Cardiac muscle cell (in vitro differentiated cells and primary cell): ENCODE results near the gene RBM47. TPM values are rescaled to one million over a fixed set of nuclear protein-coding genes. Genes with fewer than 3 reads are reported as not detected.
"Not testable (repeated sequence)": the region's sequence is repeated elsewhere in the genome, so short reads cannot be mapped to it uniquely, and the experiment has no call there.

Experiments
- DNase-seq, 2 donors: peaks; one replicate each; pipeline versions ENCODE4 v3.0.0 to v3.0.0-alpha.2; 2010 to 2017; ENCODE audit warnings: low read depth in 1 of 2, low spot score in 1 of 2
- H3K27ac ChIP-seq: fragments of 200-600 bp; sonication (generic); 2 replicates; pipeline ENCODE4 v1.5.1; 2016
- H3K27me3 ChIP-seq: fragments of 200-600 bp; sonication (generic); 2 replicates; pipeline ENCODE4 v1.6.0; 2016; ENCODE audit warnings: control low read depth
- H3K36me3 ChIP-seq: fragments of 200-600 bp; sonication (generic); 2 replicates; pipeline ENCODE4 v1.5.1; 2016; ENCODE audit warnings: control low read depth
- H3K4me1 ChIP-seq: fragments of 200-600 bp; sonication (generic); 2 replicates; pipeline ENCODE4 v1.8.1; 2017; ENCODE audit warnings: low read depth, mild to moderate bottlenecking, mixed run types
- H3K4me3 ChIP-seq: fragments of 200-600 bp; sonication (generic); 2 replicates; pipeline ENCODE4 v1.5.1; 2016; ENCODE audit warnings: mild to moderate bottlenecking
- H3K9me3 ChIP-seq: fragments of 200-600 bp; sonication (generic); 2 replicates; pipeline ENCODE4 v1.5.1; 2017; ENCODE audit warnings: low read depth, mild to moderate bottlenecking, control low read depth
- CTCF ChIP-seq: IDR thresholded peaks from 2 replicates; pipeline ENCODE4 v1.5.1; 2012; ENCODE audit warnings: low read depth, mild to moderate bottlenecking, low read length
- polyA plus RNA-seq: library from polyadenylated mRNA; unstranded; fragments of >200 nt; fragmentation: Nextera tagmentation; extraction: Ambion mirVana; gene quantifications from 2 replicates; pipeline ENCODE4 v1.2.1, GENCODE V29; 2016
- total RNA-seq: library from RNA; depleted of rRNA; stranded (reverse); fragments of >200 nt; gene quantifications from 2 replicates; pipeline ENCODE4 v1.2.3, GENCODE V29; 2016

RBM47 gene
- total and polyA plus RNA-seq, 2 experiments from 2014 or later = 1.1 to 1.4 TPM

GRCh38 chr4:40395908-40396793 is 233.5 kb downstream of the RBM47 start:
- no peak overlapping the region for H3K4me3 ChIP-seq
- peak; percentile 23 to 79 for DNase-seq
- H3K9me3 ChIP-seq = no peaks in the 10 kb centered on the region
- H3K4me1 ChIP-seq = no peaks in the 10 kb centered on the region
- H3K36me3 ChIP-seq = no peaks in the 10 kb centered on the region
- no peak overlapping the region for H3K27ac ChIP-seq
- no peaks in the 10 kb centered on the region for H3K27me3 ChIP-seq
- TF ChIP-seq CTCF = no peak

GRCh38 chr4:40395166-40395900 is 234.3 kb downstream of the RBM47 start:
- H3K9me3 ChIP-seq = no peaks in the 10 kb centered on the region
- no peaks in the 10 kb centered on the region for H3K4me1 ChIP-seq
- no peak overlapping the region for H3K27ac ChIP-seq
- TF ChIP-seq CTCF = no peak
- no peaks in the 10 kb centered on the region for H3K36me3 ChIP-seq
- no peaks in the 10 kb centered on the region for H3K27me3 ChIP-seq
- DNase-seq = no peak
- H3K4me3 ChIP-seq = no peak overlapping the region

DNA sequence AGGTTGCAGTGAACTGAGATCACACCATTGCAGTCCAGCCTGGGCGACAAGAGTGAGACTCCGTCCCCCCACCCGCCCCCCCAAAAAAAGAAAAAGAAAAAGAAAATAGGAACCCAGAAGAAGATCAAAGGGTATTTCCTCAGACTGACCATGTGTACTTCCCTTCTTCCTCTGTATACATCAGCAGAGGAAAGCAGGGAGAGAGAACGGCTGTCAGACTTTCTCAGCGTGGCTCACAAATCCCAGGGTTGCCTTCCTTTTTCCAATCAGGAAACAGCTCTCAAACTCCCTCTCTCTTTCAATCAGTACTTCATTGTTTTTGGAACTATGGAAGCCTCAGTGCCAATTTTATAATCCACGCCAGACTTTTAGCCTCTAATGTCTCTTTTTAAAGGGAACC is 235.4 kb downstream of the RBM47 start:
- DNase-seq = peak in 1 of 2 donors; percentile 37

GRCh38 chr4:40392241-40392640 is 237.4 kb downstream of the RBM47 start:
- not testable (repeated sequence) for H3K36me3 ChIP-seq, H3K27me3 ChIP-seq, H3K4me3 ChIP-seq, H3K9me3 ChIP-seq, H3K4me1 ChIP-seq, H3K27ac ChIP-seq
- DNase-seq = peak in 1 of 2 donors; percentile 14

More for the DNA sequence above, 235.4 kb downstream of the RBM47 start:
- no peak for TF ChIP-seq CTCF
- Histone ChIP-seq H3K4me3 (no peak overlapping the region), H3K9me3 (no peaks in the 10 kb centered on the region), H3K27me3 (no peaks in the 10 kb centered on the region), H3K4me1 (no peaks in the 10 kb centered on the region), H3K27ac (no peak overlapping the region), H3K36me3 (no peaks in the 10 kb centered on the region)

- H3K4me3 ChIP-seq = no peak overlapping the region
- H3K9me3 ChIP-seq = no peaks in the 10 kb centered on the region
- DNase-seq = no peak
- H3K27ac ChIP-seq = no peak overlapping the region
- H3K36me3 ChIP-seq = no peaks in the 10 kb centered on the region
- no peak for TF ChIP-seq CTCF
- no peaks in the 10 kb centered on the region for H3K4me1 ChIP-seq
- H3K27me3 ChIP-seq = no peaks in the 10 kb centered on the region
These were observed 239.7 kb downstream of the RBM47 start for GRCh38 chr4:40389986-40390385.

- Histone ChIP-seq H3K36me3 (no peaks in the 10 kb centered on the region), H3K4me1 (no peaks in the 10 kb centered on the region), H3K4me3 (no peak overlapping the region), H3K9me3 (no peaks in the 10 kb centered on the region), H3K27ac (no peak overlapping the region), H3K27me3 (no peaks in the 10 kb centered on the region)
- DNase-seq = peak in 1 of 2 donors; percentile 38
- no peak for TF ChIP-seq CTCF
These were observed 241.4 kb downstream of the RBM47 start for GRCh38 chr4:40388239-40388638.
